Measurements from ENCODE around the gene ANKRD18A.

DNA sequence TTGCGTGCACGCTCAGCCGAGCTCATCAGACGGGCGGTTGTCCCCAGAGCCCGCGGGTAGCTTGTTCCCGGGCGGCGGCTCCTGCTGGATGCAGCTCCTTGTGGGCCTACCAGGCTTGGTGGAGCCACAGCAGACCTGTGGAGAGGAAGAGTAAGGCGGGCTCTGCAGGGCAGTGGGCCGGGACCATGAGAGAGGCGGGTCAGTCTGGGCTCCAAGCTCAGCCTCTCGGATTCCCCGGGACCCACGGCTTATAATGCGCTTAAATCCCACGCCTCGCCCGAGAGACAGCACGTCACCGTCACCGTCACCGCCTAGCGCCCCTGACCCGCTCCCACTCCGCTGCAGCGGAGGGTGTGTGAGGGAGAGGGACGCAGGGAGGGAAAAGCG, 1.9 kb upstream of the ANKRD18A start:
- TF ChIP-seq, protein P1, sequence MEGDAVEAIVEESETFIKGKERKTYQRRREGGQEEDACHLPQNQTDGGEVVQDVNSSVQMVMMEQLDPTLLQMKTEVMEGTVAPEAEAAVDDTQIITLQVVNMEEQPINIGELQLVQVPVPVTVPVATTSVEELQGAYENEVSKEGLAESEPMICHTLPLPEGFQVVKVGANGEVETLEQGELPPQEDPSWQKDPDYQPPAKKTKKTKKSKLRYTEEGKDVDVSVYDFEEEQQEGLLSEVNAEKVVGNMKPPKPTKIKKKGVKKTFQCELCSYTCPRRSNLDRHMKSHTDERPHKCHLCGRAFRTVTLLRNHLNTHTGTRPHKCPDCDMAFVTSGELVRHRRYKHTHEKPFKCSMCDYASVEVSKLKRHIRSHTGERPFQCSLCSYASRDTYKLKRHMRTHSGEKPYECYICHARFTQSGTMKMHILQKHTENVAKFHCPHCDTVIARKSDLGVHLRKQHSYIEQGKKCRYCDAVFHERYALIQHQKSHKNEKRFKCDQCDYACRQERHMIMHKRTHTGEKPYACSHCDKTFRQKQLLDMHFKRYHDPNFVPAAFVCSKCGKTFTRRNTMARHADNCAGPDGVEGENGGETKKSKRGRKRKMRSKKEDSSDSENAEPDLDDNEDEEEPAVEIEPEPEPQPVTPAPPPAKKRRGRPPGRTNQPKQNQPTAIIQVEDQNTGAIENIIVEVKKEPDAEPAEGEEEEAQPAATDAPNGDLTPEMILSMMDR (IDR thresholded peaks at IDR 0.05), result no peak
- TF ChIP-seq EP300 (IDR thresholded peaks at IDR 0.05), result no peak

Measured in tibial nerve (tissue), 4 donors.